Neural progenitor cell (in vitro differentiated cells): Measurements from ENCODE around the gene LARP6.

Experiments
- CTCF ChIP-seq: fragments of 200-600 bp; sonication (generic); IDR thresholded peaks from 2 replicates; pipeline ENCODE4 v1.5.1; 2017; ENCODE audit warnings: antibody characterized with exemption, mild to moderate bottlenecking
- EZH2 ChIP-seq: fragments of 200-600 bp; sonication (generic); IDR thresholded peaks from 2 replicates; pipeline ENCODE4 v1.6.1; 2017; ENCODE audit warnings: antibody characterized with exemption, mild to moderate bottlenecking, moderate library complexity
- EZH2phosphoT487 ChIP-seq: fragments of 200-600 bp; sonication (generic); IDR thresholded peaks from 2 replicates; pipeline ENCODE4 v1.6.1; 2017; ENCODE audit warnings: antibody characterized with exemption

GRCh38 chr15:70794596-70795310 lies 59.2 kb downstream of the LARP6 start:
- no peak for TF ChIP-seq CTCF
- no peak for TF ChIP-seq EZH2
- no peak for TF ChIP-seq EZH2phosphoT487
